ENCODE measurements around the gene NEURL1B.

NEURL1B gene

GRCh38 chr5:172634106-172634899, 6.8 kb upstream of the NEURL1B start:
- TF ChIP-seq CTCF (IDR thresholded peaks at IDR 0.05; ENCODE audit: insufficient read depth, low read depth, low read length, missing control alignments) = no peak
- H3K4me3 ChIP-seq (ENCODE audit: low read length) = no peak overlapping the region
- no peak for DNase-seq (ENCODE audit: low read depth)

DNA sequence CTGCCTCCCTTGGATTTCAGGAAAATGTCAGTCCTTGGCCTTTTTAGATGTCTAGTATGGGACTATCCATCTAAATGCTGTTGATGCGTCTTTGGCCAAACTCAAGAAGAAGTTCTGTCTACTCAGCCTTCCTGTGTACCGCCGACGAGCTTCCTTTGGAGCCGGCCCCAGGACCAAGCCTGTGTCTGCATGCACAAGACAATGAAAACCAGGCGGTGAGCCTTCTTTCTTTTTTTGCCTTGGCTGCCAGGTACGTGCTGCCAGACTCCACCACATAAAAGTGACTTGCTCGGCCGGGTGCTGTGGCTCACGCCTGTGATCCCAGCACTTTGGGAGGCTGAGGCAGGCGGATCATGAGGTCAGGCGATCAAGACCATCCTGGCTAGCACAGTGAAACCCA, 6.0 kb upstream of the NEURL1B start:
- no peak overlapping the region for H3K4me3 ChIP-seq (ENCODE audit: low read length)
- no peak for DNase-seq (ENCODE audit: low read depth)
- no peak for TF ChIP-seq CTCF (IDR thresholded peaks at IDR 0.05; ENCODE audit: insufficient read depth, low read depth, low read length, missing control alignments)

DNA sequence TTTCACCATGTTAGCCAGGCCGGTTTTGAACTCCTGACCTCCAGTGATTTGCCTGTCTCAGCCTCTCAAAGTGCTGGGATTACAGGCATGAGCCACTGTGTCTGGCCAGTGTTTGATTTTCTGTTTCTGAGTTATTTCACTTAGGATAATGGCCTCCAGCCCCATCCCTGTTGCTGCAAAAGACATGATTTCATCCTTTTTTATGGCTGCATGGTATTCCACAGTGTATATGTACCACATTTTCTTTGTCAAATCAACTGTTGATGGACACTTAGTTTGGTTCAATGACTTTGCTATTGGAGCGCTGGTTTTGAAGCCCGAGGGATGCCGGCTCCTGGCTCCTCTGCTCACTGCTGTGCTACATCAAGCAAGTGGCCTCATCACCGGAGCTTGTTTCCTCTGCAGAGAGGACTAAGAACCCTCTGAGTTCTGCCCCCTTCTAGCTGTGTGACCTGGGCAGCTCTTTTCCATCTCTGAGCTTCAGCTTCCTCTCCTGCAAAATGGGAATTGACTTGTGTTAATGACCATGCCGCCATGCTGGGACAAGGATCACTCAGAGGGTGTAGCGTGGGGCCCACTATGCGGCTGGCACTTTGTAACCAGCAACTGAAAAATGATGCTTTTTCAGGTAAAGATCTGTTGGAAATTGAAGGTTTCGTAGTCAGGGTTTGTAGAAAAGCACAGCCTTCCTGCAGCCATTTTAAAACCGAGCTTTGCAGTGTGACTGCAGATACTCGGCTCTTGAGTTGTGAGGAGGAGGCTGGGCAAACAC, 4.6 kb upstream of the NEURL1B start:
- no peak overlapping the region for H3K4me3 ChIP-seq (ENCODE audit: low read length)
- DNase-seq (ENCODE audit: low read depth) = no peak
- TF ChIP-seq CTCF (IDR thresholded peaks at IDR 0.05; ENCODE audit: insufficient read depth, low read depth, low read length, missing control alignments) = no peak

DNA sequence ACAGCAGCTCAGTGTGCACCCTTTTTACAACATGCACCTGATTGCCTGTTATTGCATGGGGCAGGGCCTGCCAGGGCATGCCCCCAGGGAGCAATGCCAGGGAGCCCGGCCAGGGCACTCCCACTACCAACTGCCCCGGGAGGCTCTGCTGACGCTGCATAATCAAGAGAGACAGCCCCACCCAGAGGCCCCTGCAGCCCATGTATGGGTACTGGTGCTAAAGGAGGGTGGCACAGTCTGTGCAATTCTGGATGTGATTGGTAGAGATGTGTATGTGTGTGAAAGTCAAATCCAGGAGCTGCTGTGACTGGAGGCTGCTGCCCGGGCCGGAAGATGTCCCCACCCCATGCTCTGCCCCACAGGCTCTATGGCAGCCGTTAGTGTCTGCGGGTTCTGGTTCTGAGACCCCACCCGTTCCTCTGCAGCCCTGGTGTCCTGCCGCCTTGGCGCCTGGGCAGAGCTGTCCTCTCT, 3.9 kb upstream of the NEURL1B start:
- TF ChIP-seq CTCF (IDR thresholded peaks at IDR 0.05; ENCODE audit: insufficient read depth, low read depth, low read length, missing control alignments) = peak; percentile 25
- peak; percentile 85 for DNase-seq (ENCODE audit: low read depth)
- H3K4me3 ChIP-seq (ENCODE audit: low read length) = no peak overlapping the region

DNA sequence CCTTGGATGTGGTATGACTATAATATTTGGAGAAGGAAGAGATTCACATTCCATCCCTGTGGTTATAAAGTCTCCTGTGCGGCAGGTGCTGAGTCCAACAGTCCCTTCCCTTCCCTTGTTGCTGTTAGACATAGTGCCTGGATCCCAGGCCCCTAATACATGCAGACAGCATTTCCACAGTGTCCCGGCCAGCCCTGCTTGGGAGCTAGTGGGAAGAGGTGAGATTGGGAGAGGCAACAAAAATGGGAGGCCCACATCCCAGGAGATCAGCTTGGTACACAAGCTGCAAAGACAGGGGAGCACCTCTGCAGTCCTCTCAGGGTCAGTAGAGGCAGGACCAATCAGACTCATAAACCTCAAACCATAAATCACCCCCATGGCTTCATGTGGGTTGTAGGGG, 3.3 kb upstream of the NEURL1B start:
- H3K4me3 ChIP-seq (ENCODE audit: low read length) = no peak overlapping the region
- DNase-seq (ENCODE audit: low read depth) = no peak
- TF ChIP-seq CTCF (IDR thresholded peaks at IDR 0.05; ENCODE audit: insufficient read depth, low read depth, low read length, missing control alignments) = no peak

DNA sequence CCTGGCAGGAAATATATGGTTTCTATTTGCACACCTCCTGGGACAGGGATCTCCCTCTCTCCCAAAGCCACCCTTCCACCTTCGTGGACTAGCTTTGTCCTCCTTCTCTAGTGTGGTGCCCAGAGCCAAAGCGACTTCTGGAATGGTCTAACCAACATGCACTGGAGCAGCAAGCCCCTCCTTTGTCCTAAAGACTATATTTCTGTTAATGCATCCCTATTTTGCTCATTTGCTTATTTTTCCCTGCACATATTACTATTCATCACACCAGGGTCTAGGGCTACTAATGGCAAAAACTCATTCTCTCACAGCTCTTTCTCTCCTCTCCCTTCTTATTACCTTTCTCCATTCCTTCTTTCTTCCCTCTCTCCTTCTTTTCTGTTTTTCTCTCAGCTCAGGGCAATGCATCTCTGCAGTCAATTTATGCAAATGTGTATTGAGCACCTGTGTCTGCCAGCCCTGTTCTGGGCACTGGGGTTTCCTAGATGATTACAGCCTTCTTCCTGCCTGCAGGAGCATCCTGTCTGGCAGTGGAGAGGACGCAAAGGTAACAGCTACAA, 2.8 kb upstream of the NEURL1B start:
- no peak for DNase-seq (ENCODE audit: low read depth)

More for the DNA sequence above, 2.8 kb upstream of the NEURL1B start:
- no peak overlapping the region for H3K4me3 ChIP-seq (ENCODE audit: low read length)
- TF ChIP-seq CTCF (IDR thresholded peaks at IDR 0.05; ENCODE audit: insufficient read depth, low read depth, low read length, missing control alignments) = no peak
